GM18520 (cell line): Measurements from ENCODE around the gene FKBP5.
"Not testable (repeated sequence)": the region's sequence is repeated elsewhere in the genome, so short reads cannot be mapped to it uniquely, and the experiment has no call there.

Experiments
- ATAC-seq: cut with Tn5 transposase; IDR thresholded peaks from one replicate; pipeline ENCODE4 v1.9.1; 2021; ENCODE audit not compliant: unreplicated experiment

Gene FKBP5

GRCh38 chr6:35622283-35622682 is 66.4 kb downstream of the FKBP5 start:
- no peak for ATAC-seq

- ATAC-seq: no peak
These were observed 68.0 kb downstream of the FKBP5 start for GRCh38 chr6:35620706-35621105.

GRCh38 chr6:35613762-35614161 is 75.0 kb downstream of the FKBP5 start:
- ATAC-seq: no peak

- no peak for ATAC-seq
These were observed 77.5 kb downstream of the FKBP5 start for GRCh38 chr6:35611240-35611639.

GRCh38 chr6:35610830-35611229 is 77.9 kb downstream of the FKBP5 start:
- ATAC-seq: no peak

- no peak for ATAC-seq
These were observed 79.1 kb downstream of the FKBP5 start for GRCh38 chr6:35609588-35609987.

GRCh38 chr6:35607517-35608233 is 81.0 kb downstream of the FKBP5 start:
- no peak for ATAC-seq

- ATAC-seq: no peak
These were observed 83.1 kb downstream of the FKBP5 start for GRCh38 chr6:35605600-35605999.

GRCh38 chr6:35603326-35604202 is 85.2 kb downstream of the FKBP5 start:
- ATAC-seq: no peak

- no peak for ATAC-seq
These were observed 86.4 kb downstream of the FKBP5 start for GRCh38 chr6:35602133-35602946.

- ATAC-seq: no peak
These were observed 87.2 kb downstream of the FKBP5 start for GRCh38 chr6:35601331-35602132.

- no peak for ATAC-seq
These were observed 88.0 kb downstream of the FKBP5 start for GRCh38 chr6:35600659-35601125.

- no peak for ATAC-seq
These were observed 88.7 kb downstream of the FKBP5 start for GRCh38 chr6:35599761-35600658.

GRCh38 chr6:35598621-35599020 is 90.1 kb downstream of the FKBP5 start:
- not testable (repeated sequence) for ATAC-seq

- ATAC-seq: no peak
These were observed 92.0 kb downstream of the FKBP5 start for GRCh38 chr6:35596448-35597442.

GRCh38 chr6:35594503-35595186 is 94.1 kb downstream of the FKBP5 start:
- ATAC-seq: no peak

GRCh38 chr6:35592178-35592577 is 96.5 kb downstream of the FKBP5 start:
- no peak for ATAC-seq

GRCh38 chr6:35590622-35591066 is 98.1 kb downstream of the FKBP5 start:
- ATAC-seq: no peak
